ENCODE data around the gene JMJD6. TPM values are rescaled to one million over a fixed set of nuclear protein-coding genes. Genes with fewer than 3 reads are reported as not detected.

Gene JMJD6
- total and polyA plus RNA-seq, 2 of the 8 experiments (the other 6 are each of a cell fraction or from before 2014, with no cell fraction given): 8.6 to 18.6 TPM

GRCh38 chr17:76710863-76711611, 15.4 kb downstream of the JMJD6 start, which contains the start of gene MXRA7:
Gene MXRA7, minus strand, starts transcription at chr17:76710965. Its CDS starts 19 bp downstream, at chr17:76710946.
- peaks cover 0 to 10% of the 10 kb centered on the region in 2 experiments for H4K20me1 ChIP-seq (replicated peaks in 1 of 2; ENCODE audit: control insufficient read depth in 1 of 2, insufficient read depth in 2 of 2, low read length in 2 of 2)
- no peak within 1 kb of the TSS for H2BK12ac ChIP-seq (ENCODE audit: low read depth, low read length)
- H3K14ac ChIP-seq (ENCODE audit: insufficient read length): no peak within 1 kb of the TSS
- no peak within 1 kb of the TSS for H2AK5ac ChIP-seq (ENCODE audit: low read depth, low read length)
- H2BK120ac ChIP-seq (replicated peaks; ENCODE audit: low read depth, low read length): no peak within 1 kb of the TSS
- H3K56ac ChIP-seq (replicated peaks; ENCODE audit: insufficient read length, low read depth, low read length): no peak within 1 kb of the TSS
- H4K91ac ChIP-seq (replicated peaks; ENCODE audit: insufficient read length, low read length): no peak within 1 kb of the TSS
- no peak within 1 kb of the TSS for H3K23ac ChIP-seq (ENCODE audit: insufficient read length)
- no peaks in the 10 kb centered on the region for H3K9me3 ChIP-seq (ENCODE audit: insufficient read depth in 2 of 2, low read depth in 1 of 2, low read length in 1 of 2)
- TF ChIP-seq KDM4A (IDR thresholded peaks at IDR 0.05; ENCODE audit: low read depth, low read length, severe bottlenecking): peak; percentile 1
- peak in 1 of 2 experiments; percentile 16; a peak in 2 of 4 replicates for TF ChIP-seq SIN3A (conservative IDR thresholded peaks at IDR 0.05 in 1 of 2, IDR thresholded peaks at IDR 0.05 in 1 of 2; ENCODE audit: low read depth in 1 of 2, low read length in 2 of 2)
- peak; percentile 74 for TF ChIP-seq CREB1 (IDR thresholded peaks at IDR 0.05)
- 0 out of 2 replicates have a peak, but pooled peaks have one; percentile 37 for TF ChIP-seq TAF1 (IDR thresholded peaks at IDR 0.05; ENCODE audit: low read depth, low read length)
- no peak for TF ChIP-seq EZH2 (IDR thresholded peaks at IDR 0.05; ENCODE audit: low read depth, low read length, severe bottlenecking)
- WGBS, 2 experiments (ENCODE audit: extremely low coverage in 1 of 2, insufficient coverage in 1 of 2, insufficient read length in 1 of 2, insufficient replicate concordance in 2 of 2, low coverage in 1 of 2, low lambda C conversion rate in 2 of 2, missing lambda C conversion rate in 1 of 2): 47% methylated on average over 14 of the region's 56 CpGs; no CpG with 5 or more reads in 1 of the 2 experiments
- peak within 1 kb of the TSS; percentile 95 for H2AFZ ChIP-seq (ENCODE audit: low read length)
- ChIA-PET CTCF (ENCODE audit: partially characterized antibody) (interaction anchor here (0.7 to 10.2 kb wide), 5 partner anchors 9 to 150 kb away, joined by 3 to 155 read pairs (median 4); no protein-coding TSS in a partner anchor), POLR2A (ENCODE audit: partially characterized antibody) (interaction anchor here (1.0 to 3.2 kb wide), 8 partner anchors 13 to 153 kb away, joined by 3 to 19 read pairs (median 4); partner anchors contain the start of genes JMJD6, METTL23, MFSD11 and SRSF2)
- H3K79me2 ChIP-seq (ENCODE audit: control insufficient read depth in 1 of 2, insufficient read depth in 2 of 2, low read length in 2 of 2): no peaks in the 10 kb centered on the region
- H4K8ac ChIP-seq (ENCODE audit: extremely low read depth, insufficient read depth, low read length): no peak within 1 kb of the TSS
- FAIRE-seq (no peak), DNase-seq (ENCODE audit: low read depth in 1 of 2, low spot score in 2 of 2) (peak in 1 of 2 experiments; percentile 85)
- peaks cover 11% of the 10 kb centered on the region; the same call in 1 of the 2 replicates for H3K23me2 ChIP-seq (ENCODE audit: low read depth, low read length)
- H2BK20ac ChIP-seq (ENCODE audit: low read length): no peak within 1 kb of the TSS
- H3K36me3 ChIP-seq (ENCODE audit: control insufficient read depth in 2 of 4, insufficient read depth in 4 of 4, low read length in 3 of 4): peaks cover 0 to 7% (median 2%) of the 10 kb centered on the region in 4 experiments; a peak in 4 of 8 replicates
- peaks cover 2 to 22% (median 20%) of the 10 kb centered on the region in 4 experiments for H3K27me3 ChIP-seq (replicated peaks in 1 of 4; ENCODE audit: control insufficient read depth in 3 of 4, extremely low read depth in 1 of 4, insufficient read depth in 3 of 4, low read length in 3 of 4)
- H3K4ac ChIP-seq (replicated peaks; ENCODE audit: insufficient read length, low read depth, low read length): no peak within 1 kb of the TSS
- no peak within 1 kb of the TSS for H3K27ac ChIP-seq (ENCODE audit: low read depth, low read length)
- H3K4me3 ChIP-seq (ENCODE audit: extremely low read depth in 1 of 4, insufficient read depth in 2 of 4, low read depth in 3 of 4, low read length in 4 of 4): peak within 1 kb of the TSS; percentile 38 to 67 (median 54)
- H3K79me1 ChIP-seq (ENCODE audit: low read depth, low read length): peaks cover 2% of the 10 kb centered on the region; the same call in 1 of the 2 replicates
- peak within 1 kb of the TSS; percentile 87 to 89 for H3K4me2 ChIP-seq (ENCODE audit: insufficient read depth in 1 of 2, low read depth in 2 of 2, low read length in 2 of 2)
- H2BK15ac ChIP-seq (ENCODE audit: low read length): no peak within 1 kb of the TSS
- peaks cover 11 to 28% (median 19%) of the 10 kb centered on the region in 4 experiments for H3K4me1 ChIP-seq (replicated peaks in 1 of 4; ENCODE audit: control insufficient read depth in 3 of 4, insufficient read depth in 4 of 4, low read length in 3 of 4)
- H3K9ac ChIP-seq (replicated peaks in 1 of 4; ENCODE audit: extremely low read depth in 1 of 4, low read depth in 3 of 4, low read length in 3 of 4): peak within 1 kb of the TSS in 1 of 4 experiments; percentile 5; a peak in 2 of 7 replicates
- no peak within 1 kb of the TSS for H2BK5ac ChIP-seq (ENCODE audit: low read depth, low read length)
- no peak within 1 kb of the TSS for H4K5ac ChIP-seq (ENCODE audit: insufficient read length, low read depth, low read length)
- H3K18ac ChIP-seq (ENCODE audit: extremely low read depth, low read length): no peak within 1 kb of the TSS

Data from H1 (cell line).